GM12891 (cell line): ENCODE measurements around the gene CCDC47.

Source experiments
- POLR2A ChIP-seq: IDR thresholded peaks from 2 replicates; pipeline ENCODE4 v1.6.1; 2011; ENCODE audit warnings: low read depth, low read length, control low read depth
- POLR2AphosphoS5 ChIP-seq: IDR thresholded peaks from 2 replicates; pipeline ENCODE4 v1.6.1; 2011; ENCODE audit warnings: low read depth, low read length, control low read depth
- SPI1 ChIP-seq: IDR thresholded peaks from 2 replicates; pipeline ENCODE4 v1.6.1; 2011; ENCODE audit warnings: low read depth, low read length, control low read depth
- TAF1 ChIP-seq: IDR thresholded peaks from 2 replicates; pipeline ENCODE4 v1.6.1; 2011; ENCODE audit warnings: low read depth, low read length, control low read depth

DNA sequence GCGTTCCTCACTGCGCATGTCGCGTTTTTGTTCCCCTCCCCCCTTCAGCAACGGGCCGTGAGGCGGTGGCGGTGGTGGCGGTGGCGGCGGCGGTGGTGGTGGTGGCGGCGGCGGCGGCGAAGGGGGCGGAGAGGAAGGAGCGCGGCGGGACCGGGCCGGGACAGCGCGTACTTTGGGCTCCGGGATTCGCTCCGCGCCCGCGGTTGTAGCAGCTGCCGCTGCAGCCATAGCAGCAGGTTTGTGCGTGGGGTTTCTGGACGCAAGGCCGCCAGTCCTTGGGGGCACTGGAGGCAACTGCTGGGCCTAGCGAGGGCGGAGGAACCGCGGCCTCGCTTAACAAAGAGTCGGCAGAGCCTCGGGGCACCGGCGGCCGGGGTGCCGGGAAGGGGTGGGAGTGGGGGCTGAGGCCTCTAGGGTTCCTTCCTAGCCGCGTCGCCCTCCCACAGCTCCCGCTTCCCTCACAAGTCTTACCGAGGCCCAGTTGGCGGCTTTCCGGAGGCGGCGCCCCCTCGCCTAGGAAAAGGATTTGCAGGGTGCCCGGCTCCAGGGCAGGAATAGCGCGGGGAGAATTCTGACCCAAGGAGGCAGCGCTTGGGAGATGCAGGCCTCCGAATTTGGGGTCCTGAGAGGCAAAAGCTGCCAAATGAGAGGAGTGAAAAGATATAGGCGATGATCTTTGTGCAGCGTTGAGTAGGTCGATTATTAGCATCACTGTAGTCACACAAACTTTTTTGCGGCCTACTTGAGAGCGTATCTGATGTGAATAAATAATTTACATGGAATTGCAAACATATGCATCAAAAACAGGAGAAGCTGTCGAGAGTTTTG lies 958 bp upstream of the CCDC47 start, which contains the start of gene DDX42:
- peak; percentile 20; the same call in 1 of the 2 replicates for TF ChIP-seq POLR2AphosphoS5
- no peak for TF ChIP-seq SPI1
- no peak for TF ChIP-seq POLR2A
- no peak for TF ChIP-seq TAF1
